Calu3 (cell line): ENCODE results near the gene SELPLG. TPM values are rescaled to one million over a fixed set of nuclear protein-coding genes. Genes with fewer than 3 reads are reported as not detected.

Source experiments
- BruUV-seq: library from RNA; stranded (reverse); fragments of 400-500 nt; replicated peaks from 2 replicates; lab custom pipeline; 2021; lab: Mats Ljungman, UMichigan
- CTCF ChIA-PET: fragments of 300-600 bp; sonication (Branson Sonifier 250); formaldehyde crosslinking; loops from one replicate; lab custom pipeline; 2022; ENCODE audit warnings: antibody characterized with exemption; lab: Charles Lee
- DNase-seq: peaks from one replicate; pipeline ENCODE4 v3.0.0; 2022
- H3K27ac Mint-ChIP-seq: one replicate; pipeline ENCODE4 v1.8.0; 2022; ENCODE audit warnings: mixed read lengths; ENCODE audit not compliant: unreplicated experiment
- H3K27me3 Mint-ChIP-seq: one replicate; pipeline ENCODE4 v1.8.0; 2022; ENCODE audit warnings: mixed read lengths; ENCODE audit not compliant: unreplicated experiment
- H3K36me3 Mint-ChIP-seq: one replicate; pipeline ENCODE4 v1.8.0; 2022; ENCODE audit warnings: mild to moderate bottlenecking, moderate library complexity, mixed read lengths; ENCODE audit not compliant: insufficient read depth, unreplicated experiment
- H3K4me1 Mint-ChIP-seq: one replicate; pipeline ENCODE4 v1.8.0; 2022; ENCODE audit warnings: mild to moderate bottlenecking, low read depth, mixed read lengths; ENCODE audit not compliant: unreplicated experiment
- H3K4me3 Mint-ChIP-seq: one replicate; pipeline ENCODE4 v1.8.0; 2022; ENCODE audit warnings: mild to moderate bottlenecking, low read depth, moderate library complexity, mixed read lengths; ENCODE audit not compliant: unreplicated experiment
- H3K9me3 Mint-ChIP-seq: one replicate; pipeline ENCODE4 v1.8.0; 2022; ENCODE audit warnings: low read depth, mixed read lengths; ENCODE audit not compliant: unreplicated experiment
- CTCF ChIP-seq: fragments of 200-600 bp; IDR thresholded peaks from one replicate; pipeline ENCODE4 v1.8.0; 2022; ENCODE audit warnings: antibody characterized with exemption; ENCODE audit not compliant: unreplicated experiment
- intact Hi-C: fragments of 100-400 bp; cut with micrococcal nuclease; formaldehyde crosslinking; loops from one replicate; pipeline ENCODE4 v1.10.0; 2022; ENCODE audit not compliant: unreplicated experiment
- total RNA-seq: library from RNA; stranded (reverse); gene quantifications from 2 replicates; pipeline ENCODE4 v1.2.3, GENCODE V29; 2022

The SELPLG gene
- total RNA-seq, 1 experiment from 2014 or later: 0.76 TPM

- intact Hi-C loops: no loop called here
- H3K36me3 Mint-ChIP-seq: peaks cover 67% of the 10 kb centered on the region
- no peak for DNase-seq
- H3K27ac Mint-ChIP-seq: no peak overlapping the region
- TF ChIP-seq CTCF: no peak
- H3K9me3 Mint-ChIP-seq: no peaks in the 10 kb centered on the region
- BruUV-seq: no TSS peak
- CTCF ChIA-PET: no interaction called here
- H3K27me3 Mint-ChIP-seq: no peaks in the 10 kb centered on the region
- H3K4me1 Mint-ChIP-seq: peaks cover 20% of the 10 kb centered on the region
- no peak overlapping the region for H3K4me3 Mint-ChIP-seq
These were observed 15.4 kb upstream of the SELPLG start for GRCh38 chr12:108649126-108649525.

- no TSS peak for BruUV-seq
- H3K4me3 Mint-ChIP-seq: no peak overlapping the region
- intact Hi-C loops: no loop called here
- TF ChIP-seq CTCF: no peak
- no peaks in the 10 kb centered on the region for H3K27me3 Mint-ChIP-seq
- H3K27ac Mint-ChIP-seq: peak overlapping the region; percentile 4
- no peaks in the 10 kb centered on the region for H3K9me3 Mint-ChIP-seq
- CTCF ChIA-PET: no interaction called here
- H3K36me3 Mint-ChIP-seq: peaks cover 74% of the 10 kb centered on the region
- peaks cover 27% of the 10 kb centered on the region for H3K4me1 Mint-ChIP-seq
- no peak for DNase-seq
These were observed 14.7 kb upstream of the SELPLG start for GRCh38 chr12:108648371-108648770.

GRCh38 chr12:108647585-108648287 lies 14.0 kb upstream of the SELPLG start:
- CTCF ChIA-PET: no interaction called here
- peaks cover 72% of the 10 kb centered on the region for H3K36me3 Mint-ChIP-seq
- TF ChIP-seq CTCF: no peak
- BruUV-seq: no TSS peak
- no peaks in the 10 kb centered on the region for H3K9me3 Mint-ChIP-seq
- H3K4me1 Mint-ChIP-seq: peaks cover 28% of the 10 kb centered on the region
- no peak for DNase-seq
- peak overlapping the region; percentile 4 for H3K27ac Mint-ChIP-seq
- no peaks in the 10 kb centered on the region for H3K27me3 Mint-ChIP-seq
- H3K4me3 Mint-ChIP-seq: no peak overlapping the region
- intact Hi-C loops: no loop called here

- Mint-ChIP-seq H3K27ac (peak overlapping the region; percentile 1), H3K4me3 (no peak overlapping the region), H3K27me3 (no peaks in the 10 kb centered on the region), H3K4me1 (peaks cover 32% of the 10 kb centered on the region), H3K36me3 (peaks cover 71% of the 10 kb centered on the region), H3K9me3 (no peaks in the 10 kb centered on the region)
- intact Hi-C loops: no loop called here
- no peak for DNase-seq
- CTCF ChIA-PET: interaction anchor here (0.6 kb wide), 2 partner anchors 82 to 298 kb away, joined by 3 to 4 read pairs; no protein-coding TSS in a partner anchor
- TF ChIP-seq CTCF: no peak
- BruUV-seq: no TSS peak
These were observed 13.2 kb upstream of the SELPLG start for GRCh38 chr12:108646600-108647579.
